K562 (cell line): Measurements from ENCODE around the gene PSMA7. TPM values are rescaled to one million over a fixed set of nuclear protein-coding genes. Genes with fewer than 3 reads are reported as not detected.

Experiments used
- DACH1 ChIP-seq: fragments of 450-650 bp; IDR thresholded peaks from 2 replicates; pipeline ENCODE4 v1.6.1; 2018; ENCODE audit not compliant: partially characterized antibody
- ETS2 ChIP-seq: IDR thresholded peaks from 2 replicates; pipeline ENCODE4 v1.6.1; 2016; ENCODE audit warnings: borderline replicate concordance, missing genetic modification characterization, mild to moderate bottlenecking, moderate library complexity, missing compliant biosample characterization; ENCODE audit not compliant: poor library complexity, severe bottlenecking
- FOS ChIP-seq: IDR thresholded peaks from 3 replicates; pipeline ENCODE4 v1.6.1; 2011; ENCODE audit not compliant: insufficient read length; ENCODE audit errors: extremely low read depth
- MIER1 ChIP-seq: fragments of 450-650 bp; IDR thresholded peaks from 2 replicates; pipeline ENCODE4 v1.6.1; 2016; ENCODE audit warnings: antibody characterized with exemption, mild to moderate bottlenecking, low read depth
- NCOA2 ChIP-seq, 2 experiments: fragments of 450-650 bp; IDR thresholded peaks; 2 replicates each; pipeline ENCODE4 v1.6.1; 2018; ENCODE audit warnings: mild to moderate bottlenecking in 2 of 2, moderate library complexity in 1 of 2; ENCODE audit not compliant: partially characterized antibody in 2 of 2
- RFX1 ChIP-seq: fragments of 450-650 bp; IDR thresholded peaks from 2 replicates; pipeline ENCODE4 v1.6.1; 2016; ENCODE audit warnings: mild to moderate bottlenecking, moderate library complexity
- ZBTB8A ChIP-seq: fragments of 450-650 bp; IDR thresholded peaks from 2 replicates; pipeline ENCODE4 v1.6.1; 2018; ENCODE audit warnings: mild to moderate bottlenecking, moderate library complexity; ENCODE audit not compliant: partially characterized antibody
- ZNF184 ChIP-seq: sonication (generic); formaldehyde crosslinking; IDR thresholded peaks from 2 replicates; pipeline ENCODE4 v1.5.0; 2020; ENCODE audit warnings: missing genetic modification reagents
- ZNF24 ChIP-seq: fragments of 450-650 bp; IDR thresholded peaks from 2 replicates; pipeline ENCODE4 v1.6.1; 2016
- ZNF311 ChIP-seq: fragments of 250-450 bp; sonication (Bioruptor Pico); IDR thresholded peaks from 2 replicates; pipeline ENCODE4 v1.4.0; 2020; ENCODE audit warnings: mild to moderate bottlenecking, moderate library complexity
- ZNF780A ChIP-seq: fragments of 250-450 bp; sonication (Bioruptor Pico); IDR thresholded peaks from 2 replicates; pipeline ENCODE4 v1.5.0; 2021; ENCODE audit warnings: mild to moderate bottlenecking
- polyA plus RNA-seq, 8 experiments: library from polyadenylated mRNA; depleted of rRNA in 4 of 8; stranded (reverse) in 5 of 8; unstranded in 3 of 8; fragments of >200 nt; fragmentation: Nextera tagmentation in 2 of 8; fragmentation: Illumina TruSeq in 1 of 8; extraction: Ambion mirVana in 2 of 8; extraction: Trizol in 1 of 8; gene quantifications; 2 replicates each; pipeline versions ENCODE4 v1.2.1 to v1.2.3, GENCODE V29; 2011 to 2014; ENCODE audit warnings: inconsistent platforms in 1 of 8, missing spikeins in 1 of 8
- total RNA-seq, 7 experiments: library from RNA; depleted of rRNA in 6 of 7; stranded (reverse); fragments of >200 nt in 6 of 7; fragmentation: Illumina TruSeq in 2 of 7; extraction: Trizol in 2 of 7; gene quantifications; 2 replicates each; pipeline versions ENCODE4 v1.2.1 to v1.2.3, GENCODE V29; 2011 to 2021; ENCODE audit warnings: low replicate concordance in 1 of 7
- TF ChIP-seq, protein P1 (sequence below): sonication (generic); formaldehyde crosslinking; IDR thresholded peaks from 2 replicates; pipeline ENCODE4 v1.8.0; 2022; ENCODE audit warnings: mild to moderate bottlenecking, missing genetic modification reagents
- TF ChIP-seq, protein P2 (sequence below): fragments of 250-450 bp; sonication (Bioruptor Pico); IDR thresholded peaks from 2 replicates; pipeline ENCODE4 v1.5.0; 2021; ENCODE audit warnings: mild to moderate bottlenecking, moderate library complexity

The PSMA7 gene
- total and polyA plus RNA-seq, 9 of the 15 experiments (the other 6 are each of a cell fraction or from before 2014, with no cell fraction given), result 257 to 510 (median 393) TPM

DNA sequence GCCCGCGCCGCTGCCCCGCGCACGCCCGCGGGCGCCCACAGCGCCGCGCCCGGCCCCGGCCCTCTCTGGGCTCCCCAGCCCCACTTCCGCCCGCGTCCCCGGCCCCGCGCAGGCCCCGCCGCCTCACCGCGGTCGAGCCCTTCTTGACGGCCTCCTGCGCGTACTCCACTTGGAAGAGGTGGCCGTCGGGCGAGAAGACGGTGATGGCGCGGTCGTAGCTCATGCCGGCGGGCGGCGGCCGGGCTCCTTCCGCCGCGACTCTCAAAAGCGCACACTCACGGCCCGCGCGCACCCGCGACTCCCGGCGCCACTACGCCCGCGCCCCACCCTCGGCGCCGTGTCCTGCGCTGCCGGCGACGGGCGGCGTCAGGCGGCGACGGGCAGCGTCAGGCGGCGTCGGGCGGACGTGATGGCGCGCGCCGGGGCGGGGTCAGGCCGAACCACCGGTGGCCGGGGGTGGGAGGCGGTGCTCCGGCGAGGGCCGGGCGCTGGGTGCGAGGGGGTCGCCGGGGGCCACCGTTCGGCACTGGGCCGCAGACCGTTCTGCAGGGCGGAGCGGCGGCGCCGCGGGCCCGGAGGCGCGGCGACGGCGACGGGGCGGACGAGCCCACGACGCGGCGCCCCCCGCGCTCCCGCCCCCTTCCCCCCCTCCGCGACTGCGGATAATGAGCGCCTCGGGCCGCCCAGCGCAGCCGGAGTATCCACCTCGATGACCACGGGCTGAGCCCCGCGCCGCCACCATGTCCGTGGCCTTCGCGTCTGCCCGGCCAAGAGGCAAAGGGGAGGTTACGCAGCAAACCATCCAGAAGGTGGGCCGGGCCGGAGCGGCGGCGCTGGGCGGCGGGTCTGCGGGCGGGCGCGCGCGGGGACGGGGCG is at the start of gene PSMA7, which contains the start of gene SS18L1 (continued):
- TF ChIP-seq, protein P1, sequence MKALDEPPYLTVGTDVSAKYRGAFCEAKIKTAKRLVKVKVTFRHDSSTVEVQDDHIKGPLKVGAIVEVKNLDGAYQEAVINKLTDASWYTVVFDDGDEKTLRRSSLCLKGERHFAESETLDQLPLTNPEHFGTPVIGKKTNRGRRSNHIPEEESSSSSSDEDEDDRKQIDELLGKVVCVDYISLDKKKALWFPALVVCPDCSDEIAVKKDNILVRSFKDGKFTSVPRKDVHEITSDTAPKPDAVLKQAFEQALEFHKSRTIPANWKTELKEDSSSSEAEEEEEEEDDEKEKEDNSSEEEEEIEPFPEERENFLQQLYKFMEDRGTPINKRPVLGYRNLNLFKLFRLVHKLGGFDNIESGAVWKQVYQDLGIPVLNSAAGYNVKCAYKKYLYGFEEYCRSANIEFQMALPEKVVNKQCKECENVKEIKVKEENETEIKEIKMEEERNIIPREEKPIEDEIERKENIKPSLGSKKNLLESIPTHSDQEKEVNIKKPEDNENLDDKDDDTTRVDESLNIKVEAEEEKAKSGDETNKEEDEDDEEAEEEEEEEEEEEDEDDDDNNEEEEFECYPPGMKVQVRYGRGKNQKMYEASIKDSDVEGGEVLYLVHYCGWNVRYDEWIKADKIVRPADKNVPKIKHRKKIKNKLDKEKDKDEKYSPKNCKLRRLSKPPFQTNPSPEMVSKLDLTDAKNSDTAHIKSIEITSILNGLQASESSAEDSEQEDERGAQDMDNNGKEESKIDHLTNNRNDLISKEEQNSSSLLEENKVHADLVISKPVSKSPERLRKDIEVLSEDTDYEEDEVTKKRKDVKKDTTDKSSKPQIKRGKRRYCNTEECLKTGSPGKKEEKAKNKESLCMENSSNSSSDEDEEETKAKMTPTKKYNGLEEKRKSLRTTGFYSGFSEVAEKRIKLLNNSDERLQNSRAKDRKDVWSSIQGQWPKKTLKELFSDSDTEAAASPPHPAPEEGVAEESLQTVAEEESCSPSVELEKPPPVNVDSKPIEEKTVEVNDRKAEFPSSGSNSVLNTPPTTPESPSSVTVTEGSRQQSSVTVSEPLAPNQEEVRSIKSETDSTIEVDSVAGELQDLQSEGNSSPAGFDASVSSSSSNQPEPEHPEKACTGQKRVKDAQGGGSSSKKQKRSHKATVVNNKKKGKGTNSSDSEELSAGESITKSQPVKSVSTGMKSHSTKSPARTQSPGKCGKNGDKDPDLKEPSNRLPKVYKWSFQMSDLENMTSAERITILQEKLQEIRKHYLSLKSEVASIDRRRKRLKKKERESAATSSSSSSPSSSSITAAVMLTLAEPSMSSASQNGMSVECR (CRISPR knock-in tag), result peak; percentile 62; the same call in 1 of the 2 replicates
- TF ChIP-seq MIER1, result no peak
- TF ChIP-seq NCOA2 (IDR thresholded peaks at IDR 0.05; ENCODE audit: partially characterized antibody in 2 of 2), result no peak
- TF ChIP-seq ZNF780A (CRISPR knock-in tag), result no peak
- TF ChIP-seq FOS, result no peak
- TF ChIP-seq ZNF24, result no peak
- no peak for TF ChIP-seq ZNF311 (CRISPR knock-in tag)
- TF ChIP-seq DACH1, result no peak
- no peak for TF ChIP-seq RFX1
- TF ChIP-seq ETS2 (tag), result no peak
- no peak for TF ChIP-seq ZNF184 (CRISPR knock-in tag)
- no peak for TF ChIP-seq ZBTB8A
- TF ChIP-seq, protein P2, sequence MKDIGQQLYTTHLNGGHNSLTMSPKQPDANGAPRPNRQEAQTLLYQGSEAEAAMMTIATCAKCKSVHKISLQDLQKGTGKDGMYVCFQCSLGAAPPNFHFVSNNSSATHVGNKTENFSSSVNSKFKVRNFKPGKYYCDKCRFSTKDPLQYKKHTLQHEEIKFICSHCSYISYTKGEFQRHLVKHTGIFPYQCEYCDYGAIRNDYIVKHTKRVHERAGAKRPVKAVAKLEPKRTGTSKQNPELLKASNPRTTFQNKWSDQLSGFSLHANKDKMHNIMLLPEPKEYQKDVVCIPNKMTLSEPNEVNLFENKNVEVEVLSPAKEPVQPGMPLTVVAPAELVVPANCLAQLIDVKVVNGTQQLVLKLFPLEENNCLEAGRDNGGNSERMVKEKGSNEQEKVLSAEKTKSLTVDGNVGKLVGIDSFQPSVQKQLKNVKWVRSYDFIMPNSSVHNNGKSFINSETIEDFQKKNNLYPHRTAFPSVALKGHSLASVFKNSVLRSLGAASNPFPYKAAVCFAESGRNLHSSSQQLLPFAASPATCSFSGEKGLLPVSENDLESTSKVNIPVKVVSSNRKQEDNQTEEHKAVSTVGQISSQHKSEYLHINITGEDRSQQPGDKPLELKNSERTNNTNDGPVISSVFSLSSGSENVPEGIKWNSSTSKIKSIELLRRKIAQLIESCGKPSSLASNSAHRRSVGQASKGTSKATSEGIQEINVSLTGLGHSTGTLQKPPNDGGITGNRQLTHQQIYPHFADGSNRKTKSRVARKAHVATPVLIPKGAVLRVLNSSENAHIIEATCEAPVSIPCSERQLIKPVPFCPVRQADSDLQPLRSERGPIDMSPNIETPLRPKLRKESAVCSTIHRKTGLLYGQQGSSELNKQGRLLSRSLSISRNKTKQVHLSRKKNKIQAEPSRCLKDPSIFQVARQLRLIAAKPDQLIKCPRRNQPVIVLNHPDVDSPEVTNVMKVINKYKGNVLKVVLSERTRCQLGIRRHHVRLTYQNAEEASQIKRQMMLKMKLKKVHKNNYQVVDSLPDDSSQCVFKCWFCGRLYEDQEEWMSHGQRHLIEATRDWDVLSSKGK (CRISPR knock-in tag), result no peak
